Testis (tissue), 3 donors: ENCODE measurements around the gene TMEM120A. TPM values are rescaled to one million over a fixed set of nuclear protein-coding genes. Genes with fewer than 3 reads are reported as not detected.
A peak's percentile ranks its signal among the peaks of the same experiment; 100 is the strongest.

Source experiments
- DNase-seq: peaks from one replicate; pipeline ENCODE4 v3.0.0-alpha.2; 2019
- H3K27ac ChIP-seq, 2 donors: fragments of 200-600 bp; sonication (generic); one replicate each; pipeline ENCODE4 v1.5.1; 2019
- H3K27me3 ChIP-seq: fragments of 200-600 bp; sonication (generic); one replicate; pipeline ENCODE4 v1.5.1; 2019
- H3K36me3 ChIP-seq: fragments of 200-600 bp; sonication (generic); one replicate; pipeline ENCODE4 v1.5.1; 2017; ENCODE audit warnings: low read depth; ENCODE audit errors: missing control alignments
- H3K4me1 ChIP-seq: fragments of 200-600 bp; sonication (generic); one replicate; pipeline ENCODE4 v1.5.1; 2019
- H3K4me3 ChIP-seq, 2 donors: fragments of 200-600 bp; sonication (generic); one replicate each; pipeline ENCODE4 v1.5.1; 2017 to 2019
- H3K9me3 ChIP-seq: fragments of 200-600 bp; sonication (generic); one replicate; pipeline ENCODE4 v1.5.1; 2017
- POLR2A ChIP-seq: fragments of 450-650 bp; IDR thresholded peaks from one replicate; pipeline ENCODE4 v1.6.1; 2017; ENCODE audit warnings: antibody characterized with exemption, mild to moderate bottlenecking, moderate library complexity
- WGBS, 2 donors: methylation state at CpG; one replicate each; pipeline ENCODE4 v1.1.5; 2018; 5-methylcytosine and 5-hydroxymethylcytosine counted together
- intact Hi-C: fragments of 100-400 bp; cut with DNase I; formaldehyde crosslinking; loops from one replicate; pipeline ENCODE4 v1.15.1; 2023; ENCODE audit warnings: low total_unique reads
- polyA plus RNA-seq: library from polyadenylated mRNA; stranded (reverse); fragments of 350-450 nt; fragmentation: Illumina TruSeq; extraction: RNeasy Lipid Tissue Mini Kit (QIAGEN cat#74804); gene quantifications from one replicate; pipeline ENCODE4 v1.2.3, GENCODE V29; 2014; ENCODE audit warnings: low read depth, low replicate concordance; ENCODE audit not compliant: insufficient read depth
- small RNA-seq, 2 donors: library from RNA; depleted of rRNA; stranded (forward); fragments of <200 nt; gene quantifications; one replicate each; pipeline ENCODE3, GENCODE V24; 2016
- total RNA-seq, 2 donors: library from RNA; depleted of rRNA; stranded (reverse); fragments of >200 nt; gene quantifications; one replicate each; pipeline ENCODE4 v1.2.3, GENCODE V29; 2016
- TF ChIP-seq, protein P1 (sequence below), 3 experiments: fragments of 450-650 bp in 2 of 3; fragments of 200-600 bp in 1 of 3; sonication (generic) in 1 of 3; IDR thresholded peaks; one replicate each; pipeline ENCODE4 v1.5.1; 2016 to 2019; ENCODE audit warnings: antibody characterized with exemption in 3 of 3, mild to moderate bottlenecking in 2 of 3, moderate library complexity in 1 of 3

The TMEM120A gene
- total and polyA plus RNA-seq, 3 donors from 2014 or later: 85.9 to 270 (median 150) TPM

- TF ChIP-seq, protein P1, sequence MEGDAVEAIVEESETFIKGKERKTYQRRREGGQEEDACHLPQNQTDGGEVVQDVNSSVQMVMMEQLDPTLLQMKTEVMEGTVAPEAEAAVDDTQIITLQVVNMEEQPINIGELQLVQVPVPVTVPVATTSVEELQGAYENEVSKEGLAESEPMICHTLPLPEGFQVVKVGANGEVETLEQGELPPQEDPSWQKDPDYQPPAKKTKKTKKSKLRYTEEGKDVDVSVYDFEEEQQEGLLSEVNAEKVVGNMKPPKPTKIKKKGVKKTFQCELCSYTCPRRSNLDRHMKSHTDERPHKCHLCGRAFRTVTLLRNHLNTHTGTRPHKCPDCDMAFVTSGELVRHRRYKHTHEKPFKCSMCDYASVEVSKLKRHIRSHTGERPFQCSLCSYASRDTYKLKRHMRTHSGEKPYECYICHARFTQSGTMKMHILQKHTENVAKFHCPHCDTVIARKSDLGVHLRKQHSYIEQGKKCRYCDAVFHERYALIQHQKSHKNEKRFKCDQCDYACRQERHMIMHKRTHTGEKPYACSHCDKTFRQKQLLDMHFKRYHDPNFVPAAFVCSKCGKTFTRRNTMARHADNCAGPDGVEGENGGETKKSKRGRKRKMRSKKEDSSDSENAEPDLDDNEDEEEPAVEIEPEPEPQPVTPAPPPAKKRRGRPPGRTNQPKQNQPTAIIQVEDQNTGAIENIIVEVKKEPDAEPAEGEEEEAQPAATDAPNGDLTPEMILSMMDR (IDR thresholded peaks at IDR 0.05): no peak
- no peak for DNase-seq
- Histone ChIP-seq H3K27ac (peak overlapping the region in 1 of 2 donors; percentile 45), H3K4me1 (peaks cover 5% of the 10 kb centered on the region), H3K9me3 (no peaks in the 10 kb centered on the region), H3K27me3 (no peaks in the 10 kb centered on the region), H3K36me3 (no peaks in the 10 kb centered on the region), H3K4me3 (no peak overlapping the region)
- WGBS, 2 donors: 74 to 77% methylated on average over 6 of the region's 6 CpGs
- intact Hi-C loops: no loop called here
Observed at GRCh38 chr7:75938921-75939320, 55.5 kb downstream of the TMEM120A start.

DNA sequence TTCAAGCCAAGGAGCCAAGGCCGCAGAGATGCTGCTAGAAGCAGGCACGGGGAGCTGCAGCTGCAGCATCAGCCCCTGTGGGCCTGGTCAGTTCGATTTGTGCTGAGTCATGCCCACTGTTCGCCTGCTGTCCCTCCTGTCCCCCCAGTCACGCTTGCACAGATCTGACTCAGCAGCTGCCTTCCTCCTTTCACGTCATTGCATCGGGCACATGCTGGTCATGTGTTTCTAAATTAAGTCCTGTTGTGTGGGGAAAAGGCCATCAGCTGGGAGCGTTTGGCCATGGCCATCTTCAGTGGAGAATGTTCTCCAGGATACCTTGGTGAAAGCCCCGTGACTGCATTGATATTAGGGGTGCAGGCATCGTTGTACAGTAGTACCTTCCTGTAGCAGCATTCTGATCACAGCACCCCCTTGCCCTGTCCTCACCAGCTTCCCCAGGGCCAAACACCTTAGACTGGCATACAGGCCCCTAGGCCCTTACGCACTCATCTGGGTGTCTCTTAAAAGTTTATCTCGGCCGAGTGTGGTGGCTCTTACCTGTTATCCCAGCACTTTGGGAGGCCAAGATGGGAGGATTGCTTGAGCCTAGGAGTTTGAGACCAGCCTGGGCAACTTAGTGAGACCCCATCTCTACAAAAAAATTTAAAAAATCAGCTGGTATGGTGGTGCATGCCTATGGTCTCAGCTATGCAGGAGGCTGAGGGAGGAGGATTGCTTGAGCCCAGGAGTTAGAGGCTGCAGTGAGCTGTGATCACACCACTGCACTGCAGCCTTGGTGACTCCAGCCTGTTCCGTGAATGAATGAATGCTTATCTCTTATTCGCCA, 56.2 kb downstream of the TMEM120A start:
- peak; percentile 73 for DNase-seq

More for the DNA sequence above, 56.2 kb downstream of the TMEM120A start:
- intact Hi-C loops: no loop called here
- peak overlapping the region in 1 of 2 donors; percentile 45 for H3K27ac ChIP-seq
- TF ChIP-seq, protein P1 (IDR thresholded peaks at IDR 0.05): no peak
- no peak for TF ChIP-seq POLR2A
- 58 to 62% methylated on average over 15 of the region's 15 CpGs for WGBS, 2 donors
- H3K4me1 ChIP-seq: peaks cover 5% of the 10 kb centered on the region
- no peaks in the 10 kb centered on the region for H3K27me3 ChIP-seq
- H3K4me3 ChIP-seq: no peak overlapping the region
- H3K36me3 ChIP-seq: no peaks in the 10 kb centered on the region
- H3K9me3 ChIP-seq: no peaks in the 10 kb centered on the region

Small RNA genes lying within 50 kb of the gene (small RNA-seq; reads per million reads assigned to genes)
- 6.1 to 13.8 reads per million in 2 donors for gene SNORA14A

Other genes starting within 250 kb of the TMEM120A start
- gene CCL26, start 222.4 kb downstream of the TMEM120A start, total RNA-seq: 1 to 10 TPM in 1 of 2 donors, not detected in 1; 1.1 TPM
- gene CCL26, start 222.4 kb downstream of the TMEM120A start, polyA plus RNA-seq: 5.6 TPM
- gene CCL24, start 180.8 kb downstream of the TMEM120A start, total RNA-seq: not detected
- 1.1 TPM for gene CCL24, start 180.8 kb downstream of the TMEM120A start, polyA plus RNA-seq
- 100 to 1,000 TPM; 106 to 109 TPM for gene RHBDD2, start 115.6 kb downstream of the TMEM120A start, total RNA-seq
- gene RHBDD2, start 115.6 kb downstream of the TMEM120A start, polyA plus RNA-seq: 161 TPM
- 100 to 1,000 TPM; 122 to 169 TPM for gene POR, start 79.4 kb downstream of the TMEM120A start, total RNA-seq
- gene POR, start 79.4 kb downstream of the TMEM120A start, polyA plus RNA-seq: 98.5 TPM
- gene STYXL1, start 53.4 kb upstream of the TMEM120A start, total RNA-seq: 10 to 100 TPM; 47.0 to 48.3 TPM
- gene STYXL1, start 53.4 kb upstream of the TMEM120A start, polyA plus RNA-seq: 122 TPM
- gene MDH2, start 53.5 kb upstream of the TMEM120A start, total RNA-seq: 100 to 1,000 TPM in 1 of 2 donors, 10 to 100 TPM in 1; 93.3 to 102 TPM
- 154 TPM for gene MDH2, start 53.5 kb upstream of the TMEM120A start, polyA plus RNA-seq
- gene SRRM3, start 207.3 kb upstream of the TMEM120A start, total RNA-seq: 1 to 10 TPM; 7.8 to 8.4 TPM
- gene SRRM3, start 207.3 kb upstream of the TMEM120A start, polyA plus RNA-seq: 8.3 TPM